PC-9 (cell line): Measurements from ENCODE around the gene ETS1. TPM values are rescaled to one million over a fixed set of nuclear protein-coding genes. Genes with fewer than 3 reads are reported as not detected.

ENCODE experiments used
- BruUV-seq: library from RNA; stranded (reverse); fragments of 400-500 nt; replicated peaks from 2 replicates; lab custom pipeline; 2021; lab: Mats Ljungman, UMichigan
- CTCF ChIA-PET: fragments of 300-600 bp; sonication (Branson Sonifier 250); formaldehyde crosslinking; loops from one replicate; lab custom pipeline; 2022; ENCODE audit warnings: antibody characterized with exemption; lab: Charles Lee
- POLR2A ChIA-PET: fragments of 300-600 bp; sonication (Branson Sonifier 250); formaldehyde crosslinking; loops from one replicate; lab custom pipeline; 2022; ENCODE audit warnings: antibody characterized with exemption; ENCODE audit not compliant: unreplicated experiment; lab: Charles Lee
- DNase-seq, 2 experiments: peaks; one replicate each; pipeline versions ENCODE4 v3.0.0 to v3.0.0-alpha.2; 2015 to 2022; ENCODE audit warnings: mixed read lengths in 1 of 2
- H2AFZ ChIP-seq: fragments of 200-600 bp; sonication (generic); 2 replicates; pipeline ENCODE4 v1.8.1; 2017; ENCODE audit warnings: antibody characterized with exemption
- H3F3A ChIP-seq: fragments of 200-600 bp; sonication (generic); 2 replicates; pipeline ENCODE4 v1.8.1; 2017; ENCODE audit warnings: antibody characterized with exemption, mild to moderate bottlenecking, low read depth; ENCODE audit not compliant: insufficient read depth
- H3K27ac ChIP-seq: fragments of 200-600 bp; sonication (generic); 2 replicates; pipeline ENCODE4 v1.6.1; 2016; ENCODE audit warnings: mixed run types
- H3K27me3 ChIP-seq: fragments of 200-600 bp; sonication (generic); 2 replicates; pipeline ENCODE4 v1.6.1; 2016; ENCODE audit warnings: low read depth, mixed run types; ENCODE audit not compliant: insufficient read depth
- H3K36me3 ChIP-seq: fragments of 200-600 bp; sonication (generic); 2 replicates; pipeline ENCODE4 v1.6.1; 2016; ENCODE audit warnings: low read depth, mixed run types
- H3K4me1 ChIP-seq: fragments of 200-600 bp; sonication (generic); replicated peaks from 2 replicates; pipeline ENCODE4 v1.6.1; 2016; ENCODE audit warnings: mixed run types; ENCODE audit not compliant: insufficient read depth
- H3K4me2 ChIP-seq: fragments of 200-600 bp; sonication (generic); 2 replicates; pipeline ENCODE4 v1.6.1; 2017; ENCODE audit warnings: mixed run types
- H3K4me3 ChIP-seq: fragments of 200-600 bp; sonication (generic); 2 replicates; pipeline ENCODE4 v1.6.1; 2016; ENCODE audit warnings: mixed run types
- H3K79me2 ChIP-seq: fragments of 200-600 bp; sonication (generic); 2 replicates; pipeline ENCODE4 v1.6.1; 2017; ENCODE audit warnings: low read depth, mixed run types
- H3K9me2 ChIP-seq: fragments of 200-600 bp; sonication (generic); 2 replicates; pipeline ENCODE4 v1.8.1; 2017; ENCODE audit warnings: mild to moderate bottlenecking; ENCODE audit not compliant: insufficient read depth
- H3K9me3 ChIP-seq: fragments of 200-600 bp; sonication (generic); 2 replicates; pipeline ENCODE4 v1.8.1; 2016; ENCODE audit warnings: low read depth; ENCODE audit not compliant: insufficient read depth
- H4K20me1 ChIP-seq: fragments of 200-600 bp; sonication (generic); 2 replicates; pipeline ENCODE4 v1.8.1; 2017; ENCODE audit not compliant: insufficient read depth
- CTCF ChIP-seq: fragments of 200-600 bp; sonication (generic); conservative IDR thresholded peaks from 2 replicates; pipeline ENCODE4 v1.6.1; 2017; ENCODE audit warnings: mixed run types, antibody characterized with exemption, mild to moderate bottlenecking, moderate library complexity
- EZH2 ChIP-seq: fragments of 200-600 bp; sonication (generic); IDR thresholded peaks from 2 replicates; pipeline ENCODE4 v1.8.0; 2017; ENCODE audit warnings: antibody characterized with exemption, low read depth
- intact Hi-C: fragments of 100-400 bp; cut with micrococcal nuclease; formaldehyde crosslinking; loops from one replicate; pipeline ENCODE4 v1.10.0; 2022; ENCODE audit not compliant: unreplicated experiment
- total RNA-seq: library from RNA; stranded (reverse); gene quantifications from 2 replicates; pipeline ENCODE4 v1.2.3, GENCODE V29; 2021

The ETS1 gene
- total RNA-seq, 1 experiment from 2014 or later = 23.3 TPM

- BruUV-seq = no TSS peak
- H3K36me3 ChIP-seq = no peaks in the 10 kb centered on the region
- H3K27ac ChIP-seq = no peak overlapping the region
- ChIA-PET POLR2A (no interaction called here), CTCF (no interaction called here)
- H3K9me2 ChIP-seq = no peaks in the 10 kb centered on the region
- intact Hi-C loops = no loop called here
- H3K4me3 ChIP-seq = no peak overlapping the region
- no peak overlapping the region for H3K4me2 ChIP-seq
- H3K9me3 ChIP-seq = no peaks in the 10 kb centered on the region
- TF ChIP-seq EZH2 = no peak
- TF ChIP-seq CTCF = no peak
- no peaks in the 10 kb centered on the region for H4K20me1 ChIP-seq
- no peaks in the 10 kb centered on the region for H3F3A ChIP-seq
- H3K27me3 ChIP-seq = no peaks in the 10 kb centered on the region
- no peaks in the 10 kb centered on the region for H3K4me1 ChIP-seq
- H2AFZ ChIP-seq = no peak overlapping the region
- H3K79me2 ChIP-seq = no peaks in the 10 kb centered on the region
- DNase-seq = no peak
These were observed 50.9 kb downstream of the ETS1 start for GRCh38 chr11:128536506-128536905.

- intact Hi-C loops = no loop called here
These were observed 51.6 kb downstream of the ETS1 start for GRCh38 chr11:128535468-128536457.

GRCh38 chr11:128533472-128533871 lies 53.9 kb downstream of the ETS1 start:
- H3K79me2 ChIP-seq = no peaks in the 10 kb centered on the region
- no peaks in the 10 kb centered on the region for H4K20me1 ChIP-seq
- no peaks in the 10 kb centered on the region for H3F3A ChIP-seq
- no peak overlapping the region for H2AFZ ChIP-seq
- H3K27ac ChIP-seq = no peak overlapping the region
- TF ChIP-seq EZH2 (no peak), CTCF (no peak)
- no peaks in the 10 kb centered on the region for H3K27me3 ChIP-seq
- ChIA-PET POLR2A (no interaction called here), CTCF (no interaction called here)
- no peaks in the 10 kb centered on the region for H3K36me3 ChIP-seq
- H3K9me2 ChIP-seq = no peaks in the 10 kb centered on the region
- H3K4me3 ChIP-seq = no peak overlapping the region
- 0 out of 2 replicates have a peak, but pooled peaks cover 5% of the 10 kb centered on the region for H3K9me3 ChIP-seq
- no TSS peak for BruUV-seq
- intact Hi-C loops = no loop called here
- DNase-seq = no peak
- no peak overlapping the region for H3K4me2 ChIP-seq
- no peaks in the 10 kb centered on the region for H3K4me1 ChIP-seq

More at GRCh38 chr11:128535468-128536457, 51.6 kb downstream of the ETS1 start:
- Histone ChIP-seq H3K79me2 (no peaks in the 10 kb centered on the region), H4K20me1 (no peaks in the 10 kb centered on the region), H3K4me2 (no peak overlapping the region), H3K4me3 (no peak overlapping the region), H2AFZ (no peak overlapping the region), H3K4me1 (no peaks in the 10 kb centered on the region), H3K27ac (no peak overlapping the region), H3K36me3 (no peaks in the 10 kb centered on the region), H3F3A (no peaks in the 10 kb centered on the region), H3K9me2 (no peaks in the 10 kb centered on the region), H3K27me3 (no peaks in the 10 kb centered on the region), H3K9me3 (no peaks in the 10 kb centered on the region)
- ChIA-PET POLR2A (interaction anchor here (0.6 kb wide), 1 partner anchor 1809 kb away, joined by 8 read pairs; no protein-coding TSS in a partner anchor), CTCF (interaction anchor here (1.0 kb wide), 1 partner anchor 51 kb away, joined by 3 read pairs; no protein-coding TSS in a partner anchor)
- TF ChIP-seq CTCF (no peak), EZH2 (no peak)
- DNase-seq = no peak
- BruUV-seq = no TSS peak
